Keratinocyte (primary cell): ENCODE data around the gene PRSS23. TPM values are rescaled to one million over a fixed set of nuclear protein-coding genes. Genes with fewer than 3 reads are reported as not detected.

Source experiments
- DNase-seq: peaks from one replicate; pipeline ENCODE4 v3.0.0-alpha.2; 2011; ENCODE audit warnings: low read depth, missing footprints, low spot score
- FAIRE-seq: peaks from 2 replicates; lab custom pipeline; 2011; peaks lifted over from hg19 to GRCh38; lab: Jason Lieb, UNC
- H2AFZ ChIP-seq: 2 replicates; pipeline ENCODE4 v1.6.0; 2012; ENCODE audit warnings: low read length, control low read depth, inconsistent platforms; ENCODE audit not compliant: control insufficient read depth
- H3K27ac ChIP-seq: 2 replicates; pipeline ENCODE4 v1.5.1; 2011; ENCODE audit warnings: low read length; ENCODE audit not compliant: control insufficient read depth, insufficient read depth
- H3K27me3 ChIP-seq: 3 replicates; pipeline ENCODE4 v1.6.0; 2011; ENCODE audit warnings: low read length; ENCODE audit not compliant: control insufficient read depth, insufficient read depth; ENCODE audit errors: extremely low read depth
- H3K36me3 ChIP-seq, 2 experiments: 2 replicates in 1 of 2; 3 replicates in 1 of 2; pipeline ENCODE4 v1.5.1; 2011; ENCODE audit warnings: low read length in 2 of 2, mild to moderate bottlenecking in 1 of 2; ENCODE audit not compliant: control insufficient read depth in 2 of 2, insufficient read depth in 2 of 2; ENCODE audit errors: extremely low read depth in 1 of 2
- H3K4me1 ChIP-seq: 3 replicates; pipeline ENCODE4 v1.5.1; 2011; ENCODE audit warnings: low read length; ENCODE audit not compliant: control insufficient read depth, insufficient read depth; ENCODE audit errors: extremely low read depth
- H3K4me2 ChIP-seq: 3 replicates; pipeline ENCODE4 v1.6.0; 2011; ENCODE audit warnings: low read depth, low read length; ENCODE audit not compliant: control insufficient read depth, insufficient read depth; ENCODE audit errors: extremely low read depth
- H3K4me3 ChIP-seq, 3 experiments: fragments of 200-600 bp in 1 of 3; sonication (generic) in 1 of 3; 2 replicates in 2 of 3; 3 replicates in 1 of 3; pipeline ENCODE4 v1.5.1; 2011 to 2016; ENCODE audit warnings: low read length in 3 of 3, mild to moderate bottlenecking in 3 of 3, control low read depth in 2 of 3, inconsistent platforms in 1 of 3, low read depth in 1 of 3, mixed read lengths in 1 of 3, mixed run types in 1 of 3, moderate library complexity in 1 of 3; ENCODE audit not compliant: control insufficient read depth in 2 of 3, insufficient read depth in 2 of 3; ENCODE audit errors: extremely low read depth in 1 of 3
- H3K79me2 ChIP-seq: 2 replicates; pipeline ENCODE4 v1.6.0; 2012; ENCODE audit warnings: low read length; ENCODE audit not compliant: control insufficient read depth, insufficient read depth
- H3K9ac ChIP-seq: 3 replicates; pipeline ENCODE4 v1.6.0; 2011; ENCODE audit warnings: low read length; ENCODE audit not compliant: control insufficient read depth, insufficient read depth; ENCODE audit errors: extremely low read depth
- H3K9me1 ChIP-seq: 3 replicates; pipeline ENCODE4 v1.6.0; 2011; ENCODE audit warnings: low read length; ENCODE audit not compliant: control insufficient read depth, insufficient read depth; ENCODE audit errors: extremely low read depth
- H3K9me3 ChIP-seq: 2 replicates; pipeline ENCODE4 v1.5.1; 2012; ENCODE audit warnings: low read depth, low read length; ENCODE audit not compliant: control insufficient read depth
- H4K20me1 ChIP-seq: 3 replicates; pipeline ENCODE4 v1.6.0; 2011; ENCODE audit warnings: low read length; ENCODE audit not compliant: control insufficient read depth, insufficient read depth; ENCODE audit errors: extremely low read depth
- CTCF ChIP-seq, 3 experiments: IDR thresholded peaks in 1 of 3; conservative IDR thresholded peaks in 1 of 3; optimal IDR thresholded peaks in 1 of 3; 2 replicates in 2 of 3; 3 replicates in 1 of 3; pipeline versions ENCODE3 to v1.5.1; 2011; ENCODE audit warnings: low read length in 3 of 3, mild to moderate bottlenecking in 3 of 3, moderate library complexity in 2 of 3, control low read depth in 1 of 3, inconsistent platforms in 1 of 3; ENCODE audit not compliant: insufficient read depth in 2 of 3; ENCODE audit errors: extremely low read depth in 1 of 3
- EZH2 ChIP-seq: IDR thresholded peaks from one replicate; pipeline ENCODE4 v1.6.1; 2012; ENCODE audit warnings: inconsistent platforms, mild to moderate bottlenecking, low read length, moderate library complexity
- dilution Hi-C: fragments of 300-500 bp; cut with MboI; formaldehyde crosslinking; loops from one replicate; pipeline ENCODE4 v1.7.0; 2020; ENCODE audit warnings: low sequenced_read_pairs; ENCODE audit not compliant: extremely low pct_ligation_motif_present
- polyA plus RNA-seq, 5 experiments: library from polyadenylated mRNA; depleted of rRNA in 3 of 5; stranded (reverse) in 3 of 5; stranded (forward) in 1 of 5; unstranded in 1 of 5; fragments of >200 nt; gene quantifications; 1 replicate in 1 of 5; 2 replicates in 3 of 5; 3 replicates in 1 of 5; pipeline versions ENCODE4 v1.2.1 to v1.2.3, GENCODE V29; 2011 to 2012; ENCODE audit warnings: missing spikeins in 2 of 5, low read depth in 1 of 5, low replicate concordance in 1 of 5

Gene PRSS23
- polyA plus RNA-seq, 1 donor (not counting 4 experiments of a cell fraction or from before 2014, with no cell fraction given) = 143 TPM

DNA sequence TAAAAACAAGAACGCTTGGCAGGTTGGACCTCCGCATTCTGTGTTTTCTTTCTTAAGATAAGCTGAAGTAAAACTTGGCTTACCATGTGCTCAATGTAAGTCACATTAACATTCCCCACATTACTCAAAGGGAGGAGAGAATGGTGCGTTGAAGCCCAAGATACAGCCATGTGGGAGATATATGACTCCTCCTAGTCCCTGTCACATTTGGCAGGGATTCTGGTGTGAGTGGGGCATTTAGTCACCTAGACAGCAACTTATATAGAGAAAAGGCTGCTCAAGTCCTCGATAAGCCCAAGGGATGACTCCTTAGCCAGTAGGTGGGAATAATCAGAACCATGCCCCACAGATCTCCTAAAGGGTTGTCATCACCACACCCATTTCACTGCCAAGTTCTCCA lies 4.6 kb downstream of the PRSS23 start:
- Histone ChIP-seq H3K9ac (no peak overlapping the region), H3K4me2 (peak overlapping the region; percentile 55), H2AFZ (no peak overlapping the region), H3K79me2 (peaks cover 84% of the 10 kb centered on the region), H3K9me1 (no peaks in the 10 kb centered on the region), H3K4me3 (no peak overlapping the region), H3K4me1 (peaks cover 44% of the 10 kb centered on the region), H4K20me1 (no peaks in the 10 kb centered on the region), H3K27ac (peak overlapping the region; percentile 64), H3K27me3 (no peaks in the 10 kb centered on the region), H3K9me3 (no peaks in the 10 kb centered on the region), H3K36me3 (peaks cover 11 to 30% of the 10 kb centered on the region in 2 experiments)
- DNase-seq (no peak), FAIRE-seq (no peak)
- dilution Hi-C loops = no loop called here
- no peak for TF ChIP-seq CTCF (optimal IDR thresholded peaks at IDR 0.05 in 1 of 3, IDR thresholded peaks at IDR 0.05 in 1 of 3, conservative IDR thresholded peaks at IDR 0.05 in 1 of 3; ENCODE audit: extremely low read depth in 1 of 3, insufficient read depth in 2 of 3, low read length in 3 of 3)

DNA sequence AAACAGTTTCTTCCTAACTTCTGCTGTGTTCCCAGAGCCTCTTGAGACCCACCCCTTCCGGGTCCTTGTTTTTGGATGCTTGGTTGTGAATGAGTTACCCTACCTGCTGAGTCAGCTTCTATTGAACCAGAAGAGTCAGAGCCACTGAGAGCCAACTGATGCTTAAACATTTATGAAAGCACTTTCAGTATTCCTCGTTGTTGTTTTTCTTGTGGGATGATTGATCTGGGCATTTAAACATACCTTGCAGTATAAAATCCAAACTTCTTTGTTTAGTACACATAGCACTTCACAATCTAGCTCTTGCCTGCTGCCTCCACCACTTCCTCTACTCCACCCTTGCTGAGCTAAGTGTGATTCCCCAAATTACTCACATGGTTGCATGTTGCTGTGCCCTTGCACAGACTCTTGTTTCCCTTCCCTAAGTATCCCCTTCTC lies 5.5 kb downstream of the PRSS23 start:
- no peak for DNase-seq
- H3K27me3 ChIP-seq = no peaks in the 10 kb centered on the region
- H3K9me3 ChIP-seq = no peaks in the 10 kb centered on the region
- no peak overlapping the region for H3K4me3 ChIP-seq
- H4K20me1 ChIP-seq = no peaks in the 10 kb centered on the region
- H3K4me1 ChIP-seq = peaks cover 44% of the 10 kb centered on the region
- H3K4me2 ChIP-seq = peak overlapping the region; percentile 55
- H3K27ac ChIP-seq = peak overlapping the region; percentile 64
- dilution Hi-C loops = no loop called here
- peaks cover 11 to 30% of the 10 kb centered on the region in 2 experiments for H3K36me3 ChIP-seq
- no peaks in the 10 kb centered on the region for H3K9me1 ChIP-seq
- no peak overlapping the region for H2AFZ ChIP-seq
- TF ChIP-seq EZH2 (no peak), CTCF (optimal IDR thresholded peaks at IDR 0.05 in 1 of 3, IDR thresholded peaks at IDR 0.05 in 1 of 3, conservative IDR thresholded peaks at IDR 0.05 in 1 of 3; ENCODE audit: extremely low read depth in 1 of 3, insufficient read depth in 2 of 3, low read length in 3 of 3) (no peak)
- FAIRE-seq = peak; percentile 89
- H3K9ac ChIP-seq = no peak overlapping the region
- peaks cover 84% of the 10 kb centered on the region for H3K79me2 ChIP-seq
